ENCODE results near the gene CPNE6.

Gene CPNE6

GRCh38 chr14:24036169-24036962 lies 35.0 kb upstream of the CPNE6 start (continued):
- TF ChIP-seq SCRT1 (tag by site-specific recombination; IDR thresholded peaks at IDR 0.05; ENCODE audit: borderline replicate concordance) (no peak), ZNF18 (tag by site-specific recombination; IDR thresholded peaks at IDR 0.05) (no peak), ZBTB10 (tag by site-specific recombination; IDR thresholded peaks at IDR 0.05) (peak; percentile 91), ZNF488 (tag by site-specific recombination; IDR thresholded peaks at IDR 0.05) (no peak), PBX3 (CRISPR knock-in tag; IDR thresholded peaks at IDR 0.05) (no peak), ZNF404 (tag by site-specific recombination; IDR thresholded peaks at IDR 0.05) (no peak), ZNF76 (tag by site-specific recombination; IDR thresholded peaks at IDR 0.05; ENCODE audit: borderline replicate concordance, low read depth) (peak; percentile 36; the same call in 1 of the 2 replicates), ZNF112 (tag by site-specific recombination; IDR thresholded peaks at IDR 0.05) (no peak), ZEB2 (tag by site-specific recombination; IDR thresholded peaks at IDR 0.05) (peak; percentile 63), REST (tag by site-specific recombination; IDR thresholded peaks at IDR 0.05) (no peak), ZBTB11 (tag by site-specific recombination; conservative IDR thresholded peaks at IDR 0.05; ENCODE audit: low read depth) (peak; percentile 84), ZNF398 (tag by site-specific recombination; IDR thresholded peaks at IDR 0.05) (peak; percentile 67), PRDM2 (tag by site-specific recombination; IDR thresholded peaks at IDR 0.05; ENCODE audit: borderline replicate concordance) (no peak), ZBTB7A (tag by site-specific recombination; IDR thresholded peaks at IDR 0.05; ENCODE audit: low read depth) (peak; percentile 35; the same call in 1 of the 2 replicates), ZNF174 (tag by site-specific recombination; IDR thresholded peaks at IDR 0.05) (no peak)

Data from HEK293 (cell line).